Measurements from ENCODE around the gene CHMP1B. TPM values are rescaled to one million over a fixed set of nuclear protein-coding genes. Genes with fewer than 3 reads are reported as not detected.
"Not testable (repeated sequence)": the region's sequence is repeated elsewhere in the genome, so short reads cannot be mapped to it uniquely, and the experiment has no call there.

Gene CHMP1B
- total RNA-seq, 2 experiments from 2014 or later, result 64.4 to 67.4 TPM

DNA sequence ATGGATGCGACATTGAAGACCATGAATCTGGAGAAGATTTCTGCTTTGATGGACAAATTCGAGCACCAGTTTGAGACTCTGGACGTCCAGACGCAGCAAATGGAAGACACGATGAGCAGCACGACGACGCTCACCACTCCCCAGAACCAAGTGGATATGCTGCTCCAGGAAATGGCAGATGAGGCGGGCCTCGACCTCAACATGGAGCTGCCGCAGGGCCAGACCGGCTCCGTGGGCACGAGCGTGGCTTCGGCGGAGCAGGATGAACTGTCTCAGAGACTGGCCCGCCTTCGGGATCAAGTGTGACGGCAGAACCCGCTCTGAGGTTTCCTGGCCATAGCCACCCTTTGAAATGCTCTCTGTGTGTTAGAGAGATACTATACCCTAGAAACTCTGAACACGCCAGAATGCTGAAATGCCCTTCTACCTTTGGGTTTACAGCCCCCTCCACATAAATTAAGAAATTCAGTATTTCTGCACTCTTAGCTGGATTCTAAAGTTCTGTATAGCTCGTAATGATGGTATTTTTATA lies 659 bp downstream of the CHMP1B start:
- ChIA-PET CTCF (no interaction called here), POLR2A (interaction anchor here (0.6 to 4.8 kb wide), 7 partner anchors 12 to 1938 kb away, joined by 3 to 43 read pairs (median 7); partner anchors contain the start of genes AFG3L2, IMPA2, MPPE1 and VAPA)
- Mint-ChIP-seq H3K27ac (peak overlapping the region; percentile 97), H3K4me1 (ENCODE audit: low read depth) (peaks cover 53% of the 10 kb centered on the region), H3K9me3 (no peaks in the 10 kb centered on the region), H3K27me3 (no peaks in the 10 kb centered on the region), H3K4me3 (peak overlapping the region; percentile 100), H3K36me3 (ENCODE audit: low read depth) (peaks cover 36% of the 10 kb centered on the region)
- ATAC-seq (ENCODE audit: poor library complexity) (peak; percentile 39), DNase-seq (peak; percentile 23 to 81 (median 50))
- peak overlapping the region; percentile 64 for H3K4me3 ChIP-seq (ENCODE audit: low read length)
- intact Hi-C loops (cut with DNase I, micrococcal nuclease), result loop anchor here (1.0 to 10.0 kb wide), 6 partner anchors 55 to 1940 kb away; partner anchors contain the start of genes IMPA2 (in 2 of the 2), AFG3L2 (in 1 of the 2), NAPG (in 1 of the 2) and VAPA (in 1 of the 2)
- peak overlapping the region; percentile 85 to 92 for H3K27ac ChIP-seq (ENCODE audit: low read depth in 1 of 2, low read length in 2 of 2)
- TF ChIP-seq, protein P1, sequence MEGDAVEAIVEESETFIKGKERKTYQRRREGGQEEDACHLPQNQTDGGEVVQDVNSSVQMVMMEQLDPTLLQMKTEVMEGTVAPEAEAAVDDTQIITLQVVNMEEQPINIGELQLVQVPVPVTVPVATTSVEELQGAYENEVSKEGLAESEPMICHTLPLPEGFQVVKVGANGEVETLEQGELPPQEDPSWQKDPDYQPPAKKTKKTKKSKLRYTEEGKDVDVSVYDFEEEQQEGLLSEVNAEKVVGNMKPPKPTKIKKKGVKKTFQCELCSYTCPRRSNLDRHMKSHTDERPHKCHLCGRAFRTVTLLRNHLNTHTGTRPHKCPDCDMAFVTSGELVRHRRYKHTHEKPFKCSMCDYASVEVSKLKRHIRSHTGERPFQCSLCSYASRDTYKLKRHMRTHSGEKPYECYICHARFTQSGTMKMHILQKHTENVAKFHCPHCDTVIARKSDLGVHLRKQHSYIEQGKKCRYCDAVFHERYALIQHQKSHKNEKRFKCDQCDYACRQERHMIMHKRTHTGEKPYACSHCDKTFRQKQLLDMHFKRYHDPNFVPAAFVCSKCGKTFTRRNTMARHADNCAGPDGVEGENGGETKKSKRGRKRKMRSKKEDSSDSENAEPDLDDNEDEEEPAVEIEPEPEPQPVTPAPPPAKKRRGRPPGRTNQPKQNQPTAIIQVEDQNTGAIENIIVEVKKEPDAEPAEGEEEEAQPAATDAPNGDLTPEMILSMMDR (IDR thresholded peaks at IDR 0.05), result no peak
- H3K36me3 ChIP-seq (ENCODE audit: insufficient read depth, low read length), result peaks cover 7% of the 10 kb centered on the region
- no peaks in the 10 kb centered on the region for H3K9me3 ChIP-seq (ENCODE audit: control insufficient read depth in 1 of 2, insufficient read depth in 1 of 2, low read length in 2 of 2)
- peaks cover 27% of the 10 kb centered on the region for H3K4me1 ChIP-seq (ENCODE audit: insufficient read depth, low read length)
- H3K27me3 ChIP-seq (ENCODE audit: control insufficient read depth in 1 of 2, insufficient read depth in 2 of 2, low read length in 2 of 2), result no peaks in the 10 kb centered on the region

DNA sequence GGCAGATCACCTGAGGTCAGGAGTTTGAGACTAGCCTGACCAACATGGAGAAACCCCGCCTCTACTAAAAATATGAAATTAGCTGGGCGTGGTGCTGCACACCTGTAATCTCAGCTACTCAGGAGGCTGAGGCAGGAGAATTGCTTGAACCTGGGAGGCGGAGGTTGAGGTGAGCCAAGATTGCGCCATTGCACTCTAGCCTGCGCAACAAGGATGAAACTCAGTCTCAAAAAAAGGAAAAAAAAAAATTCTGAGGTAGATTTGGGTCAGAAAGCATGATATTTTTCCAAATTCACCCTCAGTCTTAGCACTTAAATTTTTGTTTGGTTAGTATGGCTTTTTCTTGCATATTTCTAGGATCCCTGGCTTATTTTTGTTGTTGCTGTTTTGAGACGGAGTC lies 3.3 kb downstream of the CHMP1B start:
- ATAC-seq (ENCODE audit: poor library complexity); H3K9me3 ChIP-seq (ENCODE audit: control insufficient read depth in 1 of 2, insufficient read depth in 1 of 2, low read length in 2 of 2); H3K9me3 Mint-ChIP-seq; H3K4me3 ChIP-seq (ENCODE audit: low read length); DNase-seq; H3K27ac ChIP-seq (ENCODE audit: low read depth in 1 of 2, low read length in 2 of 2); H3K36me3 ChIP-seq (ENCODE audit: insufficient read depth, low read length); H3K27me3 Mint-ChIP-seq; H3K27me3 ChIP-seq (ENCODE audit: control insufficient read depth in 1 of 2, insufficient read depth in 2 of 2, low read length in 2 of 2); CTCF ChIA-PET; POLR2A ChIA-PET; H3K4me3 Mint-ChIP-seq: not testable (repeated sequence)
- H3K4me1 ChIP-seq (ENCODE audit: insufficient read depth, low read length), result peaks cover 25% of the 10 kb centered on the region
- Mint-ChIP-seq H3K4me1 (ENCODE audit: low read depth) (peaks cover 51% of the 10 kb centered on the region), H3K36me3 (ENCODE audit: low read depth) (peaks cover 36% of the 10 kb centered on the region), H3K27ac (peak overlapping the region; percentile 45)
- intact Hi-C loops (cut with DNase I, micrococcal nuclease), result loop anchor here (5.0 to 10.0 kb wide), 4 partner anchors 100 to 1942 kb away; partner anchors contain the start of genes AFG3L2 (in 1 of the 2), NAPG (in 1 of the 2) and VAPA (in 1 of the 2)

DNA sequence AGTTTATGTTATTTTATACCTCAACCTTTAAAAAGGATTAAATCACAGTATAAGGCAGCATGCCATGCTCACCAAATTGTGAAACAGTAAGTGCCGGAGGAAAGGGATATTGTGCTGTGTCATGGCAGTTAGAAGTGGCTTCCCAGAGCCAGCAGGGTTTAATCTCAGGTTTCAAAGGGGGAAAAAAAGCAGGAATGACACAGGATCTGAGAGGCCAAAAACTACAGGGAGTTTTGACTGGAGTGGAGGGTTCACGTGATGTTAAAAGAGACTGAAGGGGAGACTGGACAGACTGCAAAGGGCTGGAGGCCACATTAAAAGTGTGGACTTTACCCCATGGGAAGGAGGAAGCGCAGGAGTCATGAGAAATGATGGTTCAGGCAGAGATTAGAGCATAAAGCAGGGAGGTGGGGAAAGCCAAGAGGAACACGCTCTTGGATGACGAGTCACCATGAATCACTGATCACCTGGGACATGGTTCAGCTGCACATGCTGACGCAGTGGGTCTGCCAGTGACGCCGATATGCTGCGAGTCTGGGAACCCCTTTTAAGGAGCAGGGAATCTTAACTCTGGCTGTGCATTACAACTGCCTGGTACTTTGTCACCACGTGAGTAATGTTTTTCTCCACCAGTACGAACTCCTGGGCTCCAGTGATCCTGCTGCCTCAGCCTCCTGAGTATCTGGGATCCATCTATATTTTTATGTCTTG lies 6.1 kb downstream of the CHMP1B start:
- DNase-seq, result peak in 2 of 14 experiments; percentile 65 to 75
- no peak for ATAC-seq (ENCODE audit: poor library complexity)
- H3K27me3 Mint-ChIP-seq, result no peaks in the 10 kb centered on the region
- peaks cover 27% of the 10 kb centered on the region for H3K4me1 Mint-ChIP-seq (ENCODE audit: low read depth)
- no peak overlapping the region for H3K4me3 Mint-ChIP-seq
- peak overlapping the region; percentile 6 for H3K27ac Mint-ChIP-seq
- H3K4me3 ChIP-seq (ENCODE audit: low read length), result no peak overlapping the region
- ChIA-PET POLR2A (no interaction called here), CTCF (no interaction called here)
- H3K9me3 ChIP-seq (ENCODE audit: control insufficient read depth in 1 of 2, insufficient read depth in 1 of 2, low read length in 2 of 2), result no peaks in the 10 kb centered on the region
- H3K9me3 Mint-ChIP-seq, result no peaks in the 10 kb centered on the region
- intact Hi-C loops (cut with DNase I, micrococcal nuclease), result loop anchor here in 1 of 2 experiments (10.0 kb wide), 1 partner anchor 103 kb away; no protein-coding TSS in a partner anchor
- H3K36me3 Mint-ChIP-seq (ENCODE audit: low read depth), result peaks cover 10% of the 10 kb centered on the region
- TF ChIP-seq, protein P1 (IDR thresholded peaks at IDR 0.05), result no peak
- H3K4me1 ChIP-seq (ENCODE audit: insufficient read depth, low read length), result peaks cover 12% of the 10 kb centered on the region
- no peaks in the 10 kb centered on the region for H3K27me3 ChIP-seq (ENCODE audit: control insufficient read depth in 1 of 2, insufficient read depth in 2 of 2, low read length in 2 of 2)
- no peak overlapping the region for H3K27ac ChIP-seq (ENCODE audit: low read depth in 1 of 2, low read length in 2 of 2)
- H3K36me3 ChIP-seq (ENCODE audit: insufficient read depth, low read length), result peaks cover 7% of the 10 kb centered on the region

All from CD4-positive, alpha-beta T cell (primary cell).